ENCODE measurements around the gene RBKS.

Gene RBKS

DNA sequence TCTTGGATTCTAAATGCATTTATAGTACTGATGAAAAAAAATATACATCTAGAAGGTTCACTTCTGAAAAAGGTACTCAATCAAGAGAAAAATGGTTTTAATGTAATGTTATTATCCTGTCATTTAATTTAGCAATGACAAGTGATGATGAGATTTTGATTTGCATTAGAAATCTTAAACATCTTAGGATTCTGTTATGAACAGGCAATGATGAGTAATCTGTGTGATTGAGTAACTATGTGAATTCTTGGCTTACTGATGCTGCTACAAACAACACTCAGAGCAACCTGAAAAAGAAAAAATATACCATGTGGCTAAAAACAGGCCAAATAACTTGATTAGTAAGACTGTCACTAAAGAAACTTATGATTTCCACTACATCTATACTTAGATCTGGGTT, 30.1 kb downstream of the RBKS start:
- H3K4me3 ChIP-seq (ENCODE audit: low read depth, low read length) = no peak overlapping the region
- ChIA-PET POLR2A (interaction anchor here (0.6 kb wide), 1 partner anchor 34 kb away, joined by 5 read pairs; no protein-coding TSS in a partner anchor), CTCF (interaction anchor here (1.5 kb wide), 1 partner anchor 13 kb away, joined by 5 read pairs; no protein-coding TSS in a partner anchor)
- H3K36me3 ChIP-seq (ENCODE audit: control insufficient read depth in 2 of 2, insufficient read depth in 1 of 2, low read length in 2 of 2) = no peaks in the 10 kb centered on the region
- H3K27ac ChIP-seq (ENCODE audit: extremely low read depth, low read depth, low read length) = no peak overlapping the region
- H3K9me3 ChIP-seq (ENCODE audit: control insufficient read depth, insufficient read depth, low read depth, low read length) = peaks cover 2% of the 10 kb centered on the region; the same call in 1 of the 2 replicates
- TF ChIP-seq ZNF514 (tag by site-specific recombination; IDR thresholded peaks at IDR 0.05) = no peak
- TF ChIP-seq GLIS2 (tag by site-specific recombination; IDR thresholded peaks at IDR 0.05) = no peak
- no peak for TF ChIP-seq ZNF221 (tag by site-specific recombination; IDR thresholded peaks at IDR 0.05; ENCODE audit: borderline replicate concordance)
- TF ChIP-seq, protein P1, sequence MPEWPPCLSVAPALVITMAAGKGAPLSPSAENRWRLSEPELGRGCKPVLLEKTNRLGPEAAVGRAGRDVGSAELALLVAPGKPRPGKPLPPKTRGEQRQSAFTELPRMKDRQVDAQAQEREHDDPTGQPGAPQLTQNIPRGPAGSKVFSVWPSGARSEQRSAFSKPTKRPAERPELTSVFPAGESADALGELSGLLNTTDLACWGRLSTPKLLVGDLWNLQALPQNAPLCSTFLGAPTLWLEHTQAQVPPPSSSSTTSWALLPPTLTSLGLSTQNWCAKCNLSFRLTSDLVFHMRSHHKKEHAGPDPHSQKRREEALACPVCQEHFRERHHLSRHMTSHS (tag by site-specific recombination; IDR thresholded peaks at IDR 0.05) = no peak
- no peak for TF ChIP-seq ZIC2 (tag by site-specific recombination; IDR thresholded peaks at IDR 0.05)
- no peak for TF ChIP-seq ZXDB (tag by site-specific recombination; IDR thresholded peaks at IDR 0.05)
- no peak for TF ChIP-seq ZNF426 (tag by site-specific recombination; IDR thresholded peaks at IDR 0.05)
- TF ChIP-seq EGR2 (tag by site-specific recombination; IDR thresholded peaks at IDR 0.05; ENCODE audit: low read depth) = no peak
- no peak for TF ChIP-seq ZNF391 (tag by site-specific recombination; IDR thresholded peaks at IDR 0.05; ENCODE audit: borderline replicate concordance, low read depth)
- TF ChIP-seq HOXA7 (CRISPR knock-in tag; IDR thresholded peaks at IDR 0.05; ENCODE audit: borderline replicate concordance) = no peak
- TF ChIP-seq ZNF843 (tag by site-specific recombination; IDR thresholded peaks at IDR 0.05) = no peak
- no peak for TF ChIP-seq ZEB2 (tag by site-specific recombination; IDR thresholded peaks at IDR 0.05)
- TF ChIP-seq ZNF701 (tag by site-specific recombination; IDR thresholded peaks at IDR 0.05) = no peak
- H3K4me1 ChIP-seq (ENCODE audit: control insufficient read depth, insufficient read depth, low read length) = no peaks in the 10 kb centered on the region

DNA sequence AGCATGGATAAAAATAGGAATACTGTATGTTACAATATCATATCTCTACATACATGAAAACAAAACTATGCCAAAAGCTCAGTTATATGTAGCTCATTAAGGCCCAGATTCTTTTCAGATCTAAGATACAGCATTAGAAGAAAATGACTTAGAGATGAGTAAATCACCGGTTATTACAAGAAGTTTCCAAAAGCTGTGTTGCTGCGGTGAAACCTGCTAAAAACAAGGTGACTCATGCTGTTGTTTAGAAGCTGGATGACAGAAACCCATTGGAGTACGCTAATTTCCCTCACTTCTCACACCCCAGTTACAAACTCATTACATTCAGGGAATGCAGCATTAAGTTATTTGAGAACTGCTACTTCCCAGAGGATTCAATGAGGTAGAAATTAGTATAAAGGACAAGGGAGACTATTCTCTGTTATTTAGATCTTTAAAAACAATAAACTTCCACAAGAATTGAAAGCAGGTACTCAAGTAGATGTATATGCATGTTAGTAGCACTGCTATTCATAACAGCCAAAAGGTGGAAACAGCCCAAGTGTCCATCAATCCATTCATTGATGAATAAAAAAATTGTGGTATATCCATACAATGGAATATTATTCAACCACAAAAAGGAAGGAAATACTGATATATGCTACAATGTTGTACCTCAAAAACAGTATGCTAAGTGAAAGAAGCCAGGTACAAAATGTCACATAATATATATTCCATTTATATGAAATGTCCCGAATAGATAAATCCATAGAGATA, 32.6 kb downstream of the RBKS start:
- H3K36me3 ChIP-seq (ENCODE audit: control insufficient read depth in 2 of 2, insufficient read depth in 1 of 2, low read length in 2 of 2) = no peaks in the 10 kb centered on the region
- no peak overlapping the region for H3K27ac ChIP-seq (ENCODE audit: extremely low read depth, low read depth, low read length)
- H3K4me1 ChIP-seq (ENCODE audit: control insufficient read depth, insufficient read depth, low read length) = no peaks in the 10 kb centered on the region
- H3K9me3 ChIP-seq (ENCODE audit: control insufficient read depth, insufficient read depth, low read depth, low read length) = peaks cover 2% of the 10 kb centered on the region; the same call in 1 of the 2 replicates
- TF ChIP-seq ZNF23 (tag by site-specific recombination; IDR thresholded peaks at IDR 0.05; ENCODE audit: borderline replicate concordance) (no peak), ZNF146 (tag by site-specific recombination; IDR thresholded peaks at IDR 0.05) (peak; percentile 72)
- ChIA-PET CTCF (interaction anchor here (0.7 to 0.8 kb wide), 2 partner anchors 53 to 135 kb away, joined by 3 to 5 read pairs; no protein-coding TSS in a partner anchor), POLR2A (no interaction called here)
- H3K4me3 ChIP-seq (ENCODE audit: low read depth, low read length) = no peak overlapping the region

DNA sequence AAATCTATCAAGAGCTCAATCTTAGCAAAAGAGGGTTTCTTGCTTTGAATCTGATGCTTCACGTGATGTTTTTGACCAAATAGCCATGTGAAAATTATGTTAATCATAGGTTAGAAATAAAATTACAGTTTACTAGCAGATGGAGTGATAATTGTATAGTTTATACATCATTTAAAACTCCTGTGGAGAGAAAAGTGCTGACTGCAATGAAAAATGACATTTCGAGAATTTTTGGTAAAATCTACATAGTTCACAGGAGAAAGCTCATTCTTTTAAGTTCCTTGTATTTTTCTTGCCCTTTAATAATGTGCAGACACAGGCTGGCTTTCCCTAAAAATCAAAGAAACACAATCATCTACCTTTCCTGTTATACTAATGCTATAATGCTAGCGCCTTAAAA, 33.2 kb downstream of the RBKS start:
- POLR2A ChIA-PET = no interaction called here

More for the DNA sequence above, 33.2 kb downstream of the RBKS start:
- CTCF ChIA-PET = interaction anchor here (0.7 to 0.8 kb wide), 2 partner anchors 52 to 134 kb away, joined by 3 to 5 read pairs; no protein-coding TSS in a partner anchor
- H3K36me3 ChIP-seq (ENCODE audit: control insufficient read depth in 2 of 2, insufficient read depth in 1 of 2, low read length in 2 of 2) = no peaks in the 10 kb centered on the region
- H3K9me3 ChIP-seq (ENCODE audit: control insufficient read depth, insufficient read depth, low read depth, low read length) = peaks cover 2% of the 10 kb centered on the region; the same call in 1 of the 2 replicates
- TF ChIP-seq ZNF140 (tag by site-specific recombination; IDR thresholded peaks at IDR 0.05) = no peak
- TF ChIP-seq, protein P2, sequence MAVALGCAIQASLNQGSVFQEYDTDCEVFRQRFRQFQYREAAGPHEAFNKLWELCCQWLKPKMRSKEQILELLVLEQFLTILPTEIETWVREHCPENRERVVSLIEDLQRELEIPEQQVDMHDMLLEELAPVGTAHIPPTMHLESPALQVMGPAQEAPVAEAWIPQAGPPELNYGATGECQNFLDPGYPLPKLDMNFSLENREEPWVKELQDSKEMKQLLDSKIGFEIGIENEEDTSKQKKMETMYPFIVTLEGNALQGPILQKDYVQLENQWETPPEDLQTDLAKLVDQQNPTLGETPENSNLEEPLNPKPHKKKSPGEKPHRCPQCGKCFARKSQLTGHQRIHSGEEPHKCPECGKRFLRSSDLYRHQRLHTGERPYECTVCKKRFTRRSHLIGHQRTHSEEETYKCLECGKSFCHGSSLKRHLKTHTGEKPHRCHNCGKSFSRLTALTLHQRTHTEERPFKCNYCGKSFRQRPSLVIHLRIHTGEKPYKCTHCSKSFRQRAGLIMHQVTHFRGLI (tag by site-specific recombination; IDR thresholded peaks at IDR 0.05) = no peak
- no peak for TF ChIP-seq ZNF366 (tag by site-specific recombination; conservative IDR thresholded peaks at IDR 0.05)
- no peak for TF ChIP-seq ZNF274 (IDR thresholded peaks at IDR 0.05; ENCODE audit: low read length)
- TF ChIP-seq ZNF274 (tag by site-specific recombination; IDR thresholded peaks at IDR 0.05; ENCODE audit: borderline replicate concordance) = no peak
- no peak for TF ChIP-seq SCRT1 (tag by site-specific recombination; IDR thresholded peaks at IDR 0.05; ENCODE audit: borderline replicate concordance)
- no peak for TF ChIP-seq KLF16 (tag by site-specific recombination; IDR thresholded peaks at IDR 0.05)
- no peak for TF ChIP-seq ZNF777 (tag by site-specific recombination; IDR thresholded peaks at IDR 0.05; ENCODE audit: borderline replicate concordance)
- no peak for TF ChIP-seq PRDM1 (tag by site-specific recombination; IDR thresholded peaks at IDR 0.05)
- no peak overlapping the region for H3K27ac ChIP-seq (ENCODE audit: extremely low read depth, low read depth, low read length)
- H3K4me1 ChIP-seq (ENCODE audit: control insufficient read depth, insufficient read depth, low read length) = no peaks in the 10 kb centered on the region
- H3K4me3 ChIP-seq (ENCODE audit: low read depth, low read length) = no peak overlapping the region

Measured in HEK293 (cell line).